WTC11 (cell line): ENCODE measurements around the gene MCM10. TPM values are rescaled to one million over a fixed set of nuclear protein-coding genes. Genes with fewer than 3 reads are reported as not detected.
"Not testable (repeated sequence)": the region's sequence is repeated elsewhere in the genome, so short reads cannot be mapped to it uniquely, and the experiment has no call there.

Source experiments
- ATAC-seq: fragments of 200-7000 bp; cut with Tn5 transposase; 2 replicates; pipeline ENCODE4 v1.10.0; 2021; ENCODE audit warnings: mild to moderate bottlenecking, moderate library complexity
- CTCF ChIA-PET: fragments of 300-600 bp; sonication (Branson Sonifier 250); formaldehyde crosslinking; loops from one replicate; lab custom pipeline; 2021; ENCODE audit warnings: antibody characterized with exemption; lab: Charles Lee
- POLR2A ChIA-PET: fragments of 350-600 bp; sonication (Branson Sonifier 250); formaldehyde crosslinking; loops from one replicate; lab custom pipeline; 2021; ENCODE audit warnings: antibody characterized with exemption; lab: Charles Lee
- DNase-seq: peaks from one replicate; pipeline ENCODE4 v3.0.0; 2021; ENCODE audit warnings: low spot score
- H3K27ac Mint-ChIP-seq: 2 replicates; pipeline ENCODE4 v1.8.0; 2021; ENCODE audit warnings: mixed read lengths
- H3K27me3 Mint-ChIP-seq: 2 replicates; pipeline ENCODE4 v1.8.0; 2021; ENCODE audit warnings: low read depth, mild to moderate bottlenecking, moderate library complexity, mixed read lengths
- H3K36me3 Mint-ChIP-seq: 2 replicates; pipeline ENCODE4 v1.8.0; 2021; ENCODE audit warnings: mixed read lengths
- H3K4me1 Mint-ChIP-seq: 2 replicates; pipeline ENCODE4 v1.8.0; 2022; ENCODE audit warnings: mixed read lengths
- H3K4me3 Mint-ChIP-seq: 2 replicates; pipeline ENCODE4 v1.8.0; 2021; ENCODE audit warnings: mild to moderate bottlenecking, moderate library complexity, mixed read lengths
- H3K9me3 Mint-ChIP-seq: 2 replicates; pipeline ENCODE4 v1.8.0; 2021; ENCODE audit warnings: mixed read lengths
- AFF4 ChIP-seq: sonication (generic); formaldehyde crosslinking; IDR thresholded peaks from 2 replicates; pipeline ENCODE4 v1.8.1; 2023; ENCODE audit warnings: mild to moderate bottlenecking, missing genetic modification reagents, borderline replicate concordance
- AR ChIP-seq: fragments of 250-450 bp; sonication (Bioruptor Pico); IDR thresholded peaks from 2 replicates; pipeline ENCODE4 v1.9.0; 2021; ENCODE audit warnings: mild to moderate bottlenecking
- ATF3 ChIP-seq: sonication (generic); formaldehyde crosslinking; conservative IDR thresholded peaks from 2 replicates; pipeline ENCODE4 v1.8.1; 2022; ENCODE audit warnings: mild to moderate bottlenecking, missing genetic modification reagents
- E2F5 ChIP-seq: sonication (generic); formaldehyde crosslinking; IDR thresholded peaks from 2 replicates; pipeline ENCODE4 v1.8.1; 2022; ENCODE audit warnings: mild to moderate bottlenecking, moderate library complexity, missing genetic modification reagents
- FOXP1 ChIP-seq: sonication (generic); formaldehyde crosslinking; IDR thresholded peaks from 2 replicates; pipeline ENCODE4 v1.8.0; 2022; ENCODE audit warnings: missing genetic modification reagents, mild to moderate bottlenecking, moderate library complexity, borderline replicate concordance
- PREB ChIP-seq: sonication (generic); formaldehyde crosslinking; IDR thresholded peaks from 2 replicates; pipeline ENCODE4 v1.8.1; 2022; ENCODE audit warnings: mild to moderate bottlenecking, missing genetic modification reagents, moderate library complexity, borderline replicate concordance
- PRRX2 ChIP-seq: fragments of 250-450 bp; sonication (Bioruptor Pico); IDR thresholded peaks from 2 replicates; pipeline ENCODE4 v1.8.0; 2021; ENCODE audit warnings: mild to moderate bottlenecking
- SMAD3 ChIP-seq: sonication (generic); formaldehyde crosslinking; IDR thresholded peaks from 2 replicates; pipeline ENCODE4 v1.8.0; 2022; ENCODE audit warnings: missing genetic modification reagents, mild to moderate bottlenecking, borderline replicate concordance
- SOX15 ChIP-seq: fragments of 250-450 bp; sonication (Bioruptor Pico); IDR thresholded peaks from 2 replicates; pipeline ENCODE4 v1.9.0; 2021; ENCODE audit warnings: mild to moderate bottlenecking
- SP1 ChIP-seq: sonication (generic); formaldehyde crosslinking; conservative IDR thresholded peaks from 2 replicates; pipeline ENCODE4 v1.8.1; 2022; ENCODE audit warnings: missing genetic modification reagents
- STAT6 ChIP-seq: sonication (generic); formaldehyde crosslinking; conservative IDR thresholded peaks from 2 replicates; pipeline ENCODE4 v1.8.1; 2023; ENCODE audit warnings: mild to moderate bottlenecking, low read depth, missing genetic modification reagents, moderate library complexity
- total RNA-seq: library from RNA; stranded (reverse); gene quantifications from 3 replicates; pipeline ENCODE4 v1.2.3, GENCODE V29; 2021

The MCM10 gene
- total RNA-seq, 1 experiment from 2014 or later = 44.3 TPM

GRCh38 chr10:13152296-13152695 lies 9.1 kb upstream of the MCM10 start:
- Mint-ChIP-seq H3K4me3 (no peak overlapping the region), H3K27me3 (no peaks in the 10 kb centered on the region; the same call in 1 of the 2 replicates), H3K36me3 (no peaks in the 10 kb centered on the region), H3K9me3 (no peaks in the 10 kb centered on the region), H3K27ac (no peak overlapping the region), H3K4me1 (no peaks in the 10 kb centered on the region)
- ChIA-PET POLR2A (no interaction called here), CTCF (no interaction called here)
- ATAC-seq = no peak
- DNase-seq = no peak
- TF ChIP-seq AFF4 (CRISPR knock-in tag) = no peak
- no peak for TF ChIP-seq FOXP1 (CRISPR knock-in tag)
- no peak for TF ChIP-seq AR
- TF ChIP-seq ATF3 (CRISPR knock-in tag) = no peak
- no peak for TF ChIP-seq PREB
- no peak for TF ChIP-seq SMAD3 (CRISPR knock-in tag)
- TF ChIP-seq PRRX2 (CRISPR knock-in tag) = no peak
- no peak for TF ChIP-seq E2F5 (CRISPR knock-in tag)
- no peak for TF ChIP-seq SP1
- TF ChIP-seq SOX15 (CRISPR knock-in tag) = no peak
- no peak for TF ChIP-seq STAT6 (CRISPR knock-in tag)

GRCh38 chr10:13155860-13156259 lies 5.5 kb upstream of the MCM10 start:
- H3K27ac Mint-ChIP-seq, DNase-seq, H3K9me3 Mint-ChIP-seq, ATAC-seq, H3K36me3 Mint-ChIP-seq, POLR2A ChIA-PET, H3K4me3 Mint-ChIP-seq, H3K27me3 Mint-ChIP-seq, H3K4me1 Mint-ChIP-seq, CTCF ChIA-PET: not testable (repeated sequence)
